ENCODE measurements around the gene SEMA4D.
"Not testable (repeated sequence)": the region's sequence is repeated elsewhere in the genome, so short reads cannot be mapped to it uniquely, and the experiment has no call there.

Gene SEMA4D

DNA sequence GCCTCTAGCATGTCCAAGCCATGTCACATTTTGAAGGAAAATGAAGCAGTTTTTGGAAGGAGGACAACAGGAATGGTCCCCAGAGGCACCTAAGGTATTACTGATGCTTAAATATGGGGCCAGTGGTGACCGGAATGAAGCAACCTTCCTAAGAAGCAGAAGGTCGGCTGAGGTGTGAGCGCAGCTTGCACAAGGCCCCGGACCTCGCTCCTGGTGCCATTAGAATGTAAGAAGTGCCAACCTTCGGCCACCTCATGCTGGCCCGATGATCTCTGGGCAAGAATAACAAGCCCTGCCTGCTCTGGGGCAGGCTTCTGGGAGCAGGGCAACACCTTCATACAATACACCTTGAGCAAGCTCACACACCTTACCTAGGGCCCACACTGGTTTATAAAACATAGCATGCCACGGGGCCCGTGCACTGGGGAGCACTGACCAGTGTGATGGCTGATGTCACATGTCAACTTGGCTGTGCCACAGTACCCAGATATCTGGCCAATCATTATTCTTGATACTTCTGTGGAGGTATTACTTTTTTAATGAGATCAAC, 21.9 kb downstream of the SEMA4D start:
- H2AFZ ChIP-seq (ENCODE audit: low read depth): no peak overlapping the region
- H3K9ac ChIP-seq: no peak overlapping the region
- no peak overlapping the region for H3K4me3 ChIP-seq (IDR thresholded peaks at IDR 0.05; ENCODE audit: insufficient read depth, low read depth, low read length)
- peaks cover 23% of the 10 kb centered on the region for H3K4me1 ChIP-seq (ENCODE audit: low read depth, poor library complexity, severe bottlenecking)
- H3K4me2 ChIP-seq: no peak overlapping the region
- 0 out of 2 replicates have a peak, but pooled peaks cover 11% of the 10 kb centered on the region for H3K36me3 ChIP-seq (ENCODE audit: insufficient read depth)
- no peak overlapping the region for H3K27ac ChIP-seq
- H3K27me3 ChIP-seq (ENCODE audit: insufficient read depth, low read depth): no peaks in the 10 kb centered on the region
- peaks cover 86% of the 10 kb centered on the region for H3K79me2 ChIP-seq (ENCODE audit: insufficient read depth, low read depth)
- H4K20me1 ChIP-seq (ENCODE audit: insufficient read depth): peaks cover 42% of the 10 kb centered on the region
- TF ChIP-seq, protein P1, sequence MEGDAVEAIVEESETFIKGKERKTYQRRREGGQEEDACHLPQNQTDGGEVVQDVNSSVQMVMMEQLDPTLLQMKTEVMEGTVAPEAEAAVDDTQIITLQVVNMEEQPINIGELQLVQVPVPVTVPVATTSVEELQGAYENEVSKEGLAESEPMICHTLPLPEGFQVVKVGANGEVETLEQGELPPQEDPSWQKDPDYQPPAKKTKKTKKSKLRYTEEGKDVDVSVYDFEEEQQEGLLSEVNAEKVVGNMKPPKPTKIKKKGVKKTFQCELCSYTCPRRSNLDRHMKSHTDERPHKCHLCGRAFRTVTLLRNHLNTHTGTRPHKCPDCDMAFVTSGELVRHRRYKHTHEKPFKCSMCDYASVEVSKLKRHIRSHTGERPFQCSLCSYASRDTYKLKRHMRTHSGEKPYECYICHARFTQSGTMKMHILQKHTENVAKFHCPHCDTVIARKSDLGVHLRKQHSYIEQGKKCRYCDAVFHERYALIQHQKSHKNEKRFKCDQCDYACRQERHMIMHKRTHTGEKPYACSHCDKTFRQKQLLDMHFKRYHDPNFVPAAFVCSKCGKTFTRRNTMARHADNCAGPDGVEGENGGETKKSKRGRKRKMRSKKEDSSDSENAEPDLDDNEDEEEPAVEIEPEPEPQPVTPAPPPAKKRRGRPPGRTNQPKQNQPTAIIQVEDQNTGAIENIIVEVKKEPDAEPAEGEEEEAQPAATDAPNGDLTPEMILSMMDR (conservative IDR thresholded peaks at IDR 0.05; ENCODE audit: low read depth, low read length): no peak

DNA sequence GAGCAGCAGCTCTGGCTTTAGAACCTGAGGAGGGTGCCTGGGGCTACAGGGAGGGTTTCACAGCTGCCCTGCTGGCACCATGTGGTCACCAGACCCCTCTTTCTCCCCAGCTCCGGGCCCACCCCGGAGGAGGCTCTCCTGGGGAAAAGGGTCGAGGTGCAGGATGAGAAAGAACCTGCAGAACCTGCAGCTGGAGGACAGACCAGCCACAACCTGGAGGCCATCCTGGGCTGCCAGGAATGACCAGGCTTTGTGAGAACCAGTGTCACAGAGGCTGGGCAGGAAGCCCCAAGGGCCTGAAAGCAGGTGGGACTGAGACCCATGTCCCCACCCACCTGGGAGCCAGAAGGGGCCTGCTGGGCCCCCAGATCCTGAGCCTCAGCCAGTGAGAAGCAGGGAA, 23.0 kb downstream of the SEMA4D start:
- H3K27me3 ChIP-seq (ENCODE audit: insufficient read depth, low read depth): no peaks in the 10 kb centered on the region
- H3K79me2 ChIP-seq (ENCODE audit: insufficient read depth, low read depth): peaks cover 91% of the 10 kb centered on the region
- no peak overlapping the region for H2AFZ ChIP-seq (ENCODE audit: low read depth)
- no peak overlapping the region for H3K9ac ChIP-seq
- no peak overlapping the region for H3K27ac ChIP-seq
- no peak overlapping the region for H3K4me2 ChIP-seq
- TF ChIP-seq, protein P1 (conservative IDR thresholded peaks at IDR 0.05; ENCODE audit: low read depth, low read length): no peak
- no peak overlapping the region for H3K4me3 ChIP-seq (IDR thresholded peaks at IDR 0.05; ENCODE audit: insufficient read depth, low read depth, low read length)
- H3K36me3 ChIP-seq (ENCODE audit: insufficient read depth): 0 out of 2 replicates have a peak, but pooled peaks cover 11% of the 10 kb centered on the region
- H3K4me1 ChIP-seq (ENCODE audit: low read depth, poor library complexity, severe bottlenecking): peaks cover 33% of the 10 kb centered on the region
- peaks cover 53% of the 10 kb centered on the region for H4K20me1 ChIP-seq (ENCODE audit: insufficient read depth)

GRCh38 chr9:89473762-89474469, 24.0 kb downstream of the SEMA4D start:
- TF ChIP-seq, protein P1 (conservative IDR thresholded peaks at IDR 0.05; ENCODE audit: low read depth, low read length): no peak
- Histone ChIP-seq H3K79me2 (ENCODE audit: insufficient read depth, low read depth) (peaks cover 94% of the 10 kb centered on the region), H3K36me3 (ENCODE audit: insufficient read depth) (0 out of 2 replicates have a peak, but pooled peaks cover 6% of the 10 kb centered on the region), H4K20me1 (ENCODE audit: insufficient read depth) (peaks cover 61% of the 10 kb centered on the region), H3K4me3 (IDR thresholded peaks at IDR 0.05; ENCODE audit: insufficient read depth, low read depth, low read length) (no peak overlapping the region), H3K4me1 (ENCODE audit: low read depth, poor library complexity, severe bottlenecking) (peaks cover 40% of the 10 kb centered on the region), H2AFZ (ENCODE audit: low read depth) (no peak overlapping the region), H3K27me3 (ENCODE audit: insufficient read depth, low read depth) (no peaks in the 10 kb centered on the region), H3K27ac (no peak overlapping the region), H3K4me2 (no peak overlapping the region), H3K9ac (no peak overlapping the region)

GRCh38 chr9:89471796-89472320, 26.1 kb downstream of the SEMA4D start:
- peaks cover 55% of the 10 kb centered on the region for H4K20me1 ChIP-seq (ENCODE audit: insufficient read depth)
- H3K79me2 ChIP-seq (ENCODE audit: insufficient read depth, low read depth): peaks cover 95% of the 10 kb centered on the region
- not testable (repeated sequence) for H3K4me3 ChIP-seq (IDR thresholded peaks at IDR 0.05; ENCODE audit: insufficient read depth, low read depth, low read length); H3K36me3 ChIP-seq (ENCODE audit: insufficient read depth); H3K27ac ChIP-seq; H3K9ac ChIP-seq; H3K4me2 ChIP-seq; H3K27me3 ChIP-seq (ENCODE audit: insufficient read depth, low read depth); H2AFZ ChIP-seq (ENCODE audit: low read depth)
- peaks cover 42% of the 10 kb centered on the region for H3K4me1 ChIP-seq (ENCODE audit: low read depth, poor library complexity, severe bottlenecking)

Measured in KMS-11 (cell line).